ENCODE data around the gene PNKD.

DNA sequence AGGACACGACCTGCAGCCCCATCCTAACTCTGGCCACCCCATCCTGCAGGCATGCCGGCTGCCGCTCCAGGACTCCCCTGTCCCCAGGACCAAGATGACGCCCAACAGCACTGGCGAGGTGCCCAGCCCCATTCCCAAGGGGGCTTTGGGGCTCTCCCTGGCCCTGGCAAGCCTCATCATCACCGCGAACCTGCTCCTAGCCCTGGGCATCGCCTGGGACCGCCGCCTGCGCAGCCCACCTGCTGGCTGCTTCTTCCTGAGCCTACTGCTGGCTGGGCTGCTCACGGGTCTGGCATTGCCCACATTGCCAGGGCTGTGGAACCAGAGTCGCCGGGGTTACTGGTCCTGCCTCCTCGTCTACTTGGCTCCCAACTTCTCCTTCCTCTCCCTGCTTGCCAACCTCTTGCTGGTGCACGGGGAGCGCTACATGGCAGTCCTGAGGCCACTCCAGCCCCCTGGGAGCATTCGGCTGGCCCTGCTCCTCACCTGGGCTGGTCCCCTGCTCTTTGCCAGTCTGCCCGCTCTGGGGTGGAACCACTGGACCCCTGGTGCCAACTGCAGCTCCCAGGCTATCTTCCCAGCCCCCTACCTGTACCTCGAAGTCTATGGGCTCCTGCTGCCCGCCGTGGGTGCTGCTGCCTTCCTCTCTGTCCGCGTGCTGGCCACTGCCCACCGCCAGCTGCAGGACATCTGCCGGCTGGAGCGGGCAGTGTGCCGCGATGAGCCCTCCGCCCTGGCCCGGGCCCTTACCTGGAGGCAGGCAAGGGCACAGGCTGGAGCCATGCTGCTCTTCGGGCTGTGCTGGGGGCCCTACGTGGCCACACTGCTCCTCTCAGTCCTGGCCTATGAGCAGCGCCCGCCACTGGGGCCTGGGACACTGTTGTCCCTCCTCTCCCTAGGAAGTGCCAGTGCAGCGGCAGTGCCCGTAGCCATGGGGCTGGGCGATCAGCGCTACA lies 7.4 kb upstream of the PNKD start:
- TF ChIP-seq EZH2phosphoT487 (IDR thresholded peaks at IDR 0.05; ENCODE audit: borderline replicate concordance) (no peak), CEBPB (IDR thresholded peaks at IDR 0.05; ENCODE audit: low read depth) (no peak)
- TF ChIP-seq, protein P1, sequence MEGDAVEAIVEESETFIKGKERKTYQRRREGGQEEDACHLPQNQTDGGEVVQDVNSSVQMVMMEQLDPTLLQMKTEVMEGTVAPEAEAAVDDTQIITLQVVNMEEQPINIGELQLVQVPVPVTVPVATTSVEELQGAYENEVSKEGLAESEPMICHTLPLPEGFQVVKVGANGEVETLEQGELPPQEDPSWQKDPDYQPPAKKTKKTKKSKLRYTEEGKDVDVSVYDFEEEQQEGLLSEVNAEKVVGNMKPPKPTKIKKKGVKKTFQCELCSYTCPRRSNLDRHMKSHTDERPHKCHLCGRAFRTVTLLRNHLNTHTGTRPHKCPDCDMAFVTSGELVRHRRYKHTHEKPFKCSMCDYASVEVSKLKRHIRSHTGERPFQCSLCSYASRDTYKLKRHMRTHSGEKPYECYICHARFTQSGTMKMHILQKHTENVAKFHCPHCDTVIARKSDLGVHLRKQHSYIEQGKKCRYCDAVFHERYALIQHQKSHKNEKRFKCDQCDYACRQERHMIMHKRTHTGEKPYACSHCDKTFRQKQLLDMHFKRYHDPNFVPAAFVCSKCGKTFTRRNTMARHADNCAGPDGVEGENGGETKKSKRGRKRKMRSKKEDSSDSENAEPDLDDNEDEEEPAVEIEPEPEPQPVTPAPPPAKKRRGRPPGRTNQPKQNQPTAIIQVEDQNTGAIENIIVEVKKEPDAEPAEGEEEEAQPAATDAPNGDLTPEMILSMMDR (IDR thresholded peaks at IDR 0.05 in 2 of 3, conservative IDR thresholded peaks at IDR 0.05 in 1 of 3; ENCODE audit: borderline replicate concordance in 1 of 3, insufficient read depth in 1 of 3, low read depth in 2 of 3, low read length in 2 of 3) = no peak
